Muscle of leg (tissue), 11 donors: ENCODE measurements around the gene SLPI. TPM values are rescaled to one million over a fixed set of nuclear protein-coding genes. Genes with fewer than 3 reads are reported as not detected.

Source experiments
- DNase-seq: peaks from one replicate; pipeline ENCODE4 v3.0.0; 2013
- H3K27ac ChIP-seq: one replicate; pipeline ENCODE4 v1.5.1; 2013; ENCODE audit warnings: mild to moderate bottlenecking, low read length, control low read depth
- H3K27me3 ChIP-seq: one replicate; pipeline ENCODE4 v1.6.1; 2013; ENCODE audit warnings: low read length; ENCODE audit not compliant: control insufficient read depth, insufficient read depth
- H3K36me3 ChIP-seq: one replicate; pipeline ENCODE4 v1.6.1; 2013; ENCODE audit warnings: low read length; ENCODE audit not compliant: control insufficient read depth, insufficient read depth
- H3K4me1 ChIP-seq: one replicate; pipeline ENCODE4 v1.6.1; 2013; ENCODE audit warnings: low read length; ENCODE audit not compliant: control insufficient read depth, insufficient read depth
- H3K4me3 ChIP-seq: one replicate; pipeline ENCODE4 v1.5.1; 2013; ENCODE audit warnings: low read length, control low read depth
- H3K9me3 ChIP-seq: replicated peaks from 2 replicates; pipeline ENCODE4 v1.6.1; 2013; ENCODE audit warnings: low read depth, low read length; ENCODE audit not compliant: control insufficient read depth
- WGBS: methylation state at CpG from one replicate; pipeline ENCODE4 v1.1.5; 2013; ENCODE audit warnings: missing lambda C conversion rate; ENCODE audit not compliant: insufficient coverage; 5-methylcytosine and 5-hydroxymethylcytosine counted together
- polyA plus RNA-seq, 8 donors: library from polyadenylated mRNA; unstranded; fragments of 120-200 nt; gene quantifications; one replicate each; pipeline versions ENCODE4 v1.2.1 to v1.2.3, GENCODE V29; 2013; ENCODE audit warnings: inconsistent platforms in 1 of 8, low replicate concordance in 1 of 8; ENCODE audit not compliant: insufficient read length in 8 of 8, insufficient read depth in 1 of 8
- total RNA-seq: library from RNA; stranded (reverse); fragments of 120-200 nt; gene quantifications from one replicate; pipeline ENCODE4 v1.2.4, GENCODE V29; 2013

SLPI gene
- total and polyA plus RNA-seq, 9 donors = 0.13 to 0.89 (median 0.46) TPM; not detected in 3

- no peaks in the 10 kb centered on the region for H3K36me3 ChIP-seq
- no peak for DNase-seq
- no peaks in the 10 kb centered on the region for H3K4me1 ChIP-seq
- H3K27me3 ChIP-seq = no peaks in the 10 kb centered on the region
- no peaks in the 10 kb centered on the region for H3K9me3 ChIP-seq
- no peak overlapping the region for H3K27ac ChIP-seq
- no peak overlapping the region for H3K4me3 ChIP-seq
These were observed 31.2 kb downstream of the SLPI start for GRCh38 chr20:45223136-45223535.

DNA sequence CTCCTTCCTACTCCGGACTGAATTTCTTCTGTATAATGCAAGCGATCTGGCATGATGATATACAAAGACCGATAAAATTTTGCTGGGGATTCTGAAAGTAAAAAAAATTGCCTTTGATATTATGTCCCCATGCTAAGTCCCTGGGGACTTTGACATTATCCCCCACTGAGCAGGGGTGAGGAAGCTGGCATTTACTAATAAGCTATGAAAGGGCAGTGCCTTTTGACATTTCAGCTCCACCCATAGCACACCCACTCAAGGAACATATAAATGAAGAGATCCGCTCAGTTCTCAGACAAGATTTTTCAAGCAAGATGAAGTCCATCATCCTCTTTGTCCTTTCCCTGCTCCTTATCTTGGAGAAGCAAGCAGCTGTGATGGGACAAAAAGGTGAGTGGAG, 33.3 kb downstream of the SLPI start, which contains the start of gene SEMG2:
SEMG2 (plus strand) TSS at position 298 of the 400 bp plus-strand sequence; CDS start at position 315, 17 bp downstream.
- Histone ChIP-seq H3K9me3 (no peaks in the 10 kb centered on the region), H3K4me3 (no peak within 1 kb of the TSS), H3K4me1 (no peaks in the 10 kb centered on the region), H3K27ac (no peak within 1 kb of the TSS), H3K27me3 (no peaks in the 10 kb centered on the region), H3K36me3 (no peaks in the 10 kb centered on the region)
- WGBS = no CpG with 5 or more reads among the region's 4 CpGs
- no peak for DNase-seq

- Histone ChIP-seq H3K9me3 (no peaks in the 10 kb centered on the region), H3K4me1 (no peaks in the 10 kb centered on the region), H3K27me3 (no peaks in the 10 kb centered on the region), H3K36me3 (no peaks in the 10 kb centered on the region), H3K27ac (no peak overlapping the region), H3K4me3 (no peak overlapping the region)
- no peak for DNase-seq
- WGBS = 75% methylated on average over 2 of the region's 2 CpGs
These were observed 35.7 kb downstream of the SLPI start for GRCh38 chr20:45218636-45219035.

- Histone ChIP-seq H3K27ac (no peak overlapping the region), H3K4me3 (no peak overlapping the region), H3K36me3 (no peaks in the 10 kb centered on the region), H3K27me3 (no peaks in the 10 kb centered on the region), H3K9me3 (no peaks in the 10 kb centered on the region), H3K4me1 (no peaks in the 10 kb centered on the region)
- WGBS = 65% methylated on average over 3 of the region's 4 CpGs
- DNase-seq = no peak
These were observed 36.2 kb downstream of the SLPI start for GRCh38 chr20:45218124-45218523.

DNA sequence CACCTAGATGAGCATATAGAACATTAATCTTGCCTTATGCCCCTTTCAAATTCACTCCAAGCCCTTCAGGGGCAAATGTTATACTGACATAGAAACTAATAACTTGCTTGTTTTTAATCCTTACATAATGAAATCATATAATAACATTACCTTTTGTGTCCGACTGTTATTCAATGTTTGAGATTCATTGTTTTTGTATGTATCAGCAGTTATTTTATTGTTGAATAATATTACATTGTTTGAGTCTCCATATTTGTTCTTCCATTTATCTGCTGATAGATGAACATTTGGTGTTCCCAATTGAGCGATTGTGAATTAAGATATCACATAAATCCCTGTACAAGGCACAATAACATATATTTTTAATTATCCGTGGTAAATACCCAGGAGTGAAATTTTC, 41.5 kb downstream of the SLPI start:
- Histone ChIP-seq H3K9me3 (no peaks in the 10 kb centered on the region), H3K36me3 (no peaks in the 10 kb centered on the region), H3K4me3 (no peak overlapping the region), H3K27ac (no peak overlapping the region), H3K27me3 (no peaks in the 10 kb centered on the region), H3K4me1 (no peaks in the 10 kb centered on the region)
- no peak for DNase-seq
- no CpG with 5 or more reads among the region's 3 CpGs for WGBS

GRCh38 chr20:45211569-45212474, 42.5 kb downstream of the SLPI start:
- no peaks in the 10 kb centered on the region for H3K27me3 ChIP-seq
- no peak overlapping the region for H3K4me3 ChIP-seq
- H3K4me1 ChIP-seq = no peaks in the 10 kb centered on the region
- H3K36me3 ChIP-seq = no peaks in the 10 kb centered on the region
- no peaks in the 10 kb centered on the region for H3K9me3 ChIP-seq
- no peak overlapping the region for H3K27ac ChIP-seq
- no peak for DNase-seq

GRCh38 chr20:45209924-45210323, 44.4 kb downstream of the SLPI start:
- no peaks in the 10 kb centered on the region for H3K36me3 ChIP-seq
- no CpG with 5 or more reads among the region's 1 CpG for WGBS
- H3K4me1 ChIP-seq = no peaks in the 10 kb centered on the region
- H3K4me3 ChIP-seq = no peak overlapping the region
- no peak overlapping the region for H3K27ac ChIP-seq
- H3K27me3 ChIP-seq = no peaks in the 10 kb centered on the region
- DNase-seq = no peak
- H3K9me3 ChIP-seq = no peaks in the 10 kb centered on the region

DNA sequence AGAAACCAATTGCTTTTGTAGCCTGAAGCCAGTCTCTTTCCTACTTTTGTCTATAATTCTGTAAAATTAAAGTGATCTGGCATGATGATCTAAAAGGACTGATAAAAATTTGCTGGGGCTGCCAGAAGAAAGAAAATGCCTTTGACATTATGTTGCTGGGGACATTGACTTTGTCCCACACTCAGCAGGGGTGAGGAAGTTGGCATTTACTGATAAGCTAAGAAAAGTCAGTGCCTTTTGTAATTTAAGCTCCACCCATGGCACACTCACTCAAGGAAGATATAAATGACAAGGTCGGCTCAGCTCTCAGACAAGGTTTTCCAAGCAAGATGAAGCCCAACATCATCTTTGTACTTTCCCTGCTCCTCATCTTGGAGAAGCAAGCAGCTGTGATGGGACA, 47.6 kb downstream of the SLPI start, which contains the start of gene SEMG1:
SEMG1 (plus strand) TSS at position 309 of the 400 bp plus-strand sequence; CDS start at position 330, 21 bp downstream.
- H3K27ac ChIP-seq = no peak within 1 kb of the TSS
- WGBS = no CpG with 5 or more reads among the region's 1 CpG

More for the DNA sequence above, 47.6 kb downstream of the SLPI start, which contains the start of gene SEMG1:
- Histone ChIP-seq H3K9me3 (no peaks in the 10 kb centered on the region), H3K4me1 (no peaks in the 10 kb centered on the region), H3K36me3 (no peaks in the 10 kb centered on the region), H3K27me3 (peaks cover 2% of the 10 kb centered on the region), H3K4me3 (no peak within 1 kb of the TSS)
- no peak for DNase-seq

Other genes starting within 250 kb of the SLPI start
- 0.04 TPM for gene KCNS1, start 153.4 kb downstream of the SLPI start, total RNA-seq
- gene KCNS1, start 153.4 kb downstream of the SLPI start, polyA plus RNA-seq = under 1 TPM; 0.08 to 0.17 (median 0.09) TPM
- not detected for gene WFDC5, start 139.4 kb downstream of the SLPI start, total RNA-seq
- gene WFDC5, start 139.4 kb downstream of the SLPI start, polyA plus RNA-seq = under 1 TPM in 1 of 8 donors, not detected in 7; 0.32 TPM
- not detected for gene WFDC12, start 130.1 kb downstream of the SLPI start, total RNA-seq
- gene WFDC12, start 130.1 kb downstream of the SLPI start, polyA plus RNA-seq = not detected
- gene PI3, start 79.7 kb downstream of the SLPI start, total RNA-seq = not detected
- gene PI3, start 79.7 kb downstream of the SLPI start, polyA plus RNA-seq = under 1 TPM in 3 of 8 donors, not detected in 5; 0.44 to 0.82 (median 0.71) TPM
- gene SEMG1, start 47.5 kb downstream of the SLPI start, total RNA-seq = not detected
- not detected for gene SEMG1, start 47.5 kb downstream of the SLPI start, polyA plus RNA-seq
- not detected for gene SEMG2, start 33.2 kb downstream of the SLPI start, total RNA-seq
- under 1 TPM in 1 of 8 donors, not detected in 7; 0.06 TPM for gene SEMG2, start 33.2 kb downstream of the SLPI start, polyA plus RNA-seq
- gene RBPJL, start 52.3 kb upstream of the SLPI start, total RNA-seq = not detected
- gene RBPJL, start 52.3 kb upstream of the SLPI start, polyA plus RNA-seq = under 1 TPM in 1 of 8 donors, not detected in 7; 0.17 TPM
- 0.58 TPM for gene MATN4, start 53.7 kb upstream of the SLPI start, total RNA-seq
- gene MATN4, start 53.7 kb upstream of the SLPI start, polyA plus RNA-seq = 1 to 10 TPM in 1 of 8 donors, under 1 TPM in 7; 0.21 to 1.1 (median 0.70) TPM
- 6.0 TPM for gene SDC4, start 93.9 kb upstream of the SLPI start, total RNA-seq
- 10 to 100 TPM in 2 of 8 donors, 1 to 10 TPM in 6; 5.4 to 14.1 (median 8.2) TPM for gene SDC4, start 93.9 kb upstream of the SLPI start, polyA plus RNA-seq
- gene SYS1, start 108.6 kb upstream of the SLPI start, total RNA-seq = 10.1 TPM
- gene SYS1, start 108.6 kb upstream of the SLPI start, polyA plus RNA-seq = 10 to 100 TPM; 14.1 to 20.0 (median 16.2) TPM
- not detected for gene TP53TG5, start 123.8 kb upstream of the SLPI start, total RNA-seq
- 1 to 10 TPM in 1 of 8 donors, under 1 TPM in 7; 0.19 to 1.3 (median 0.72) TPM for gene TP53TG5, start 123.8 kb upstream of the SLPI start, polyA plus RNA-seq
- 7.3 TPM for gene DBNDD2, start 153.7 kb upstream of the SLPI start, total RNA-seq
- gene DBNDD2, start 153.7 kb upstream of the SLPI start, polyA plus RNA-seq = 10 to 100 TPM; 16.9 to 27.3 (median 20.4) TPM
- gene PIGT, start 161.6 kb upstream of the SLPI start, total RNA-seq = 39.5 TPM
- 10 to 100 TPM; 64.0 to 78.8 (median 74.6) TPM for gene PIGT, start 161.6 kb upstream of the SLPI start, polyA plus RNA-seq
- gene WFDC2, start 215.2 kb upstream of the SLPI start, total RNA-seq = 0.13 TPM
- gene WFDC2, start 215.2 kb upstream of the SLPI start, polyA plus RNA-seq = 1 to 10 TPM in 2 of 8 donors, under 1 TPM in 3, not detected in 3; 0.24 to 2.1 (median 0.68) TPM